ENCODE data around the gene CDC27.

CDC27 gene

DNA sequence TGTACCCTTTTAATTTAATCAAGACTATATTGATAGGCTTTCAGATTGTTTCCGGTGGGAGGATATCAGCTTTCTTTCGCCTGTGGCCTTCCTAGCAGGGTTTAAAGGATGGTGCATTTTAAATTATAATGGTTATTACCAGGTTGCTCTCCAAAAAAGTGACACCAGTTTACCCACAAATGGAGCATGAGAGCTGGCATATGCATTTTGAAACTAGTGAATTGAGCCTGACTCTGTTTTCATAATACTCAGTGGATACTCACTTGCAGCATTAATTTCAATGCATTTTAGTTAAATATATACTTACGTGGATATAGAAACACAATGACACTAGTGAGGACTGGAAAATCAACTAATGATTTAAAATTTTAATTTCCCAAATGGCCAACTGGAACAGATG is 25.8 kb upstream of the CDC27 start:
- Histone ChIP-seq H3K4me1 (ENCODE audit: insufficient read depth, low read length, poor library complexity, severe bottlenecking) (peaks cover 27% of the 10 kb centered on the region), H3K79me2 (ENCODE audit: insufficient read depth, low read length) (no peaks in the 10 kb centered on the region), H3K4me2 (ENCODE audit: low read depth, low read length, poor library complexity, severe bottlenecking) (no peak overlapping the region), H3K9me3 (ENCODE audit: insufficient read depth, low read depth, low read length) (no peaks in the 10 kb centered on the region), H3K9me2 (replicated peaks; ENCODE audit: low read depth, low read length) (no peaks in the 10 kb centered on the region), H3K27me3 (ENCODE audit: insufficient read depth, low read length, poor library complexity, severe bottlenecking) (no peaks in the 10 kb centered on the region), H3K4me3 (ENCODE audit: low read length, poor library complexity, severe bottlenecking) (no peak overlapping the region), H3F3A (ENCODE audit: low read depth) (no peaks in the 10 kb centered on the region), H4K20me1 (ENCODE audit: insufficient read depth, low read length, poor library complexity, severe bottlenecking) (no peaks in the 10 kb centered on the region), H2AFZ (ENCODE audit: low read length) (no peak overlapping the region), H3K36me3 (ENCODE audit: insufficient read depth, low read length) (no peaks in the 10 kb centered on the region), H3K9ac (ENCODE audit: low read depth, low read length, poor library complexity, severe bottlenecking) (no peak overlapping the region)
- TF ChIP-seq, protein P1, sequence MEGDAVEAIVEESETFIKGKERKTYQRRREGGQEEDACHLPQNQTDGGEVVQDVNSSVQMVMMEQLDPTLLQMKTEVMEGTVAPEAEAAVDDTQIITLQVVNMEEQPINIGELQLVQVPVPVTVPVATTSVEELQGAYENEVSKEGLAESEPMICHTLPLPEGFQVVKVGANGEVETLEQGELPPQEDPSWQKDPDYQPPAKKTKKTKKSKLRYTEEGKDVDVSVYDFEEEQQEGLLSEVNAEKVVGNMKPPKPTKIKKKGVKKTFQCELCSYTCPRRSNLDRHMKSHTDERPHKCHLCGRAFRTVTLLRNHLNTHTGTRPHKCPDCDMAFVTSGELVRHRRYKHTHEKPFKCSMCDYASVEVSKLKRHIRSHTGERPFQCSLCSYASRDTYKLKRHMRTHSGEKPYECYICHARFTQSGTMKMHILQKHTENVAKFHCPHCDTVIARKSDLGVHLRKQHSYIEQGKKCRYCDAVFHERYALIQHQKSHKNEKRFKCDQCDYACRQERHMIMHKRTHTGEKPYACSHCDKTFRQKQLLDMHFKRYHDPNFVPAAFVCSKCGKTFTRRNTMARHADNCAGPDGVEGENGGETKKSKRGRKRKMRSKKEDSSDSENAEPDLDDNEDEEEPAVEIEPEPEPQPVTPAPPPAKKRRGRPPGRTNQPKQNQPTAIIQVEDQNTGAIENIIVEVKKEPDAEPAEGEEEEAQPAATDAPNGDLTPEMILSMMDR (conservative IDR thresholded peaks at IDR 0.05; ENCODE audit: low read length) = no peak
- TF ChIP-seq EZH2phosphoT487 (IDR thresholded peaks at IDR 0.05; ENCODE audit: borderline replicate concordance) = no peak

DNA sequence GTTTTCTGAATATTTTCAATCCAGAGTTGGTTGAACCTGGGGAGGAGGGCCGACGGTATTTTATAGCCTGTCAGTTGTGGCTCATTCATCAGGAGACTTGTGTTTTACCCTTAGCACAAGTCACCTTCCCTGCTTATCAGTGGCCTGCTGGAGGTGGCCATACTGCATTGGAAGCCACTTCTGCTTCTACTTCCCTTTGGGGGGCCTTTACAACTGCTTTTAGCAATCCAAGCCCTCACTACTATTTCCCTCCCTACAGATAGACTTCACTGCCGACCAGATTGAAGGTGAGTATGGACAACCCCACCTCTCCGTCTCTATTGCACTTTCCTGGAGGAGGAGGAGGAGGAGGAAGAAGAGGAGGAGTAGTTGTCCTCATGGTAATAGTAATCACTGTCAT is 24.4 kb upstream of the CDC27 start:
- no peaks in the 10 kb centered on the region for H3K36me3 ChIP-seq (ENCODE audit: insufficient read depth, low read length)
- H4K20me1 ChIP-seq (ENCODE audit: insufficient read depth, low read length, poor library complexity, severe bottlenecking) = no peaks in the 10 kb centered on the region
- no peaks in the 10 kb centered on the region for H3F3A ChIP-seq (ENCODE audit: low read depth)
- H3K4me2 ChIP-seq (ENCODE audit: low read depth, low read length, poor library complexity, severe bottlenecking) = no peak overlapping the region
- H3K79me2 ChIP-seq (ENCODE audit: insufficient read depth, low read length) = no peaks in the 10 kb centered on the region
- no peaks in the 10 kb centered on the region for H3K27me3 ChIP-seq (ENCODE audit: insufficient read depth, low read length, poor library complexity, severe bottlenecking)
- H3K4me3 ChIP-seq (ENCODE audit: low read length, poor library complexity, severe bottlenecking) = no peak overlapping the region
- no peak for TF ChIP-seq EZH2phosphoT487 (IDR thresholded peaks at IDR 0.05; ENCODE audit: borderline replicate concordance)
- TF ChIP-seq, protein P1 (conservative IDR thresholded peaks at IDR 0.05; ENCODE audit: low read length) = no peak
- H3K9me3 ChIP-seq (ENCODE audit: insufficient read depth, low read depth, low read length) = no peaks in the 10 kb centered on the region
- no peaks in the 10 kb centered on the region for H3K9me2 ChIP-seq (replicated peaks; ENCODE audit: low read depth, low read length)
- no peak overlapping the region for H3K9ac ChIP-seq (ENCODE audit: low read depth, low read length, poor library complexity, severe bottlenecking)
- H3K4me1 ChIP-seq (ENCODE audit: insufficient read depth, low read length, poor library complexity, severe bottlenecking) = peaks cover 20% of the 10 kb centered on the region
- no peak overlapping the region for H2AFZ ChIP-seq (ENCODE audit: low read length)

DNA sequence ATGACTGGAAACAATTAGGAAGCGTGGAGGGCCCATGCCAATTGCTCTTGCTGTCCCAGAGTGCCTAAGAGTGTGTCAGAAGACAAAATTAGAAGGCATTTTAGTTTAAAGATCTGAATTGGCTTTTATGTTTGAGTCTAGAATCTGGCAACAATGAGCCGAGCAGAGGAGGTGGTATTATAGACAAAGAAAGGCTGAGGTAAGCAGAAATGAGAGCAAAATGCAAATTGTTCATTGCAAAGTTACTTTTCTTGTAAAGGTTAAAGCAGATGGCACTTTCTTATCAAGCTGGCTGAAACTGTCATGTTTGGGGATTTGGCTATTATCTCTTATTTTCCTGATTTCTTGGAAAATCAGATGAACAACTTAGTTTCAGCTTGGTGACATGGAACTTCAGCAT is 23.4 kb upstream of the CDC27 start:
- no peaks in the 10 kb centered on the region for H3K79me2 ChIP-seq (ENCODE audit: insufficient read depth, low read length)
- no peaks in the 10 kb centered on the region for H4K20me1 ChIP-seq (ENCODE audit: insufficient read depth, low read length, poor library complexity, severe bottlenecking)
- no peak overlapping the region for H3K4me2 ChIP-seq (ENCODE audit: low read depth, low read length, poor library complexity, severe bottlenecking)
- no peaks in the 10 kb centered on the region for H3K27me3 ChIP-seq (ENCODE audit: insufficient read depth, low read length, poor library complexity, severe bottlenecking)
- H2AFZ ChIP-seq (ENCODE audit: low read length) = no peak overlapping the region
- H3K4me3 ChIP-seq (ENCODE audit: low read length, poor library complexity, severe bottlenecking) = no peak overlapping the region
- no peaks in the 10 kb centered on the region for H3K9me3 ChIP-seq (ENCODE audit: insufficient read depth, low read depth, low read length)
- H3K4me1 ChIP-seq (ENCODE audit: insufficient read depth, low read length, poor library complexity, severe bottlenecking) = peaks cover 10% of the 10 kb centered on the region
- no peaks in the 10 kb centered on the region for H3K9me2 ChIP-seq (replicated peaks; ENCODE audit: low read depth, low read length)
- TF ChIP-seq EZH2phosphoT487 (IDR thresholded peaks at IDR 0.05; ENCODE audit: borderline replicate concordance) = no peak
- TF ChIP-seq, protein P1 (conservative IDR thresholded peaks at IDR 0.05; ENCODE audit: low read length) = no peak
- H3F3A ChIP-seq (ENCODE audit: low read depth) = no peaks in the 10 kb centered on the region
- no peak overlapping the region for H3K9ac ChIP-seq (ENCODE audit: low read depth, low read length, poor library complexity, severe bottlenecking)
- H3K36me3 ChIP-seq (ENCODE audit: insufficient read depth, low read length) = no peaks in the 10 kb centered on the region

Measured in Loucy (cell line).